OCI-LY7 (cell line): ENCODE results near the gene CSNK2A1. TPM values are rescaled to one million over a fixed set of nuclear protein-coding genes. Genes with fewer than 3 reads are reported as not detected.

Source experiments
- BruUV-seq: library from RNA; stranded (reverse); fragments of 400-500 nt; replicated peaks from 2 replicates; lab custom pipeline; 2021; lab: Mats Ljungman, UMichigan
- CTCF ChIA-PET: fragments of 300-600 bp; sonication (Branson Sonifier 250); formaldehyde crosslinking; loops from one replicate; lab custom pipeline; 2022; ENCODE audit warnings: antibody characterized with exemption; ENCODE audit not compliant: unreplicated experiment; lab: Charles Lee
- POLR2A ChIA-PET: fragments of 300-600 bp; sonication (Branson Sonifier 250); formaldehyde crosslinking; loops from one replicate; lab custom pipeline; 2022; ENCODE audit warnings: antibody characterized with exemption; lab: Charles Lee
- DNase-seq: peaks from one replicate; pipeline ENCODE4 v3.0.0-alpha.2; 2015; ENCODE audit warnings: low spot score
- H2AFZ ChIP-seq: fragments of 200-600 bp; sonication (generic), shearing (Covaris generic); 2 replicates; pipeline ENCODE4 v1.6.1; 2014; ENCODE audit warnings: mild to moderate bottlenecking, antibody characterized with exemption, low read length, moderate library complexity
- H3K27ac ChIP-seq: fragments of 200-600 bp; sonication (generic); 2 replicates; pipeline ENCODE4 v1.5.1; 2014; ENCODE audit warnings: mixed run types, low read depth, mild to moderate bottlenecking, moderate library complexity, low read length, inconsistent platforms; ENCODE audit not compliant: poor library complexity, severe bottlenecking
- H3K36me3 ChIP-seq: fragments of 200-600 bp; sonication (generic); 2 replicates; pipeline ENCODE4 v1.6.1; 2014; ENCODE audit warnings: mild to moderate bottlenecking, antibody characterized with exemption, low read length, moderate library complexity, mixed read lengths; ENCODE audit not compliant: insufficient read depth
- H3K4me1 ChIP-seq: fragments of 200-600 bp; sonication (generic); 2 replicates; pipeline ENCODE4 v1.5.1; 2014; ENCODE audit warnings: mild to moderate bottlenecking, low read length; ENCODE audit not compliant: insufficient read depth, poor library complexity, severe bottlenecking
- H3K4me2 ChIP-seq: fragments of 200-600 bp; sonication (generic); 2 replicates; pipeline ENCODE4 v1.6.1; 2014; ENCODE audit warnings: mild to moderate bottlenecking, low read length
- H3K4me3 ChIP-seq: fragments of 200-600 bp; sonication (generic); 2 replicates; pipeline ENCODE4 v1.5.1; 2014; ENCODE audit warnings: mild to moderate bottlenecking, low read depth, low read length; ENCODE audit not compliant: poor library complexity, severe bottlenecking
- H3K79me2 ChIP-seq: fragments of 200-600 bp; sonication (generic); 2 replicates; pipeline ENCODE4 v1.6.1; 2016; ENCODE audit warnings: low read depth, mild to moderate bottlenecking, low read length, moderate library complexity, mixed read lengths; ENCODE audit not compliant: insufficient read depth
- H3K9me2 ChIP-seq: fragments of 200-600 bp; sonication (generic); 2 replicates; pipeline ENCODE4 v1.6.1; 2016; ENCODE audit warnings: mild to moderate bottlenecking, low read length, mixed read lengths; ENCODE audit not compliant: insufficient read depth
- H3K9me3 ChIP-seq: fragments of 200-600 bp; sonication (generic); 2 replicates; pipeline ENCODE4 v1.6.1; 2014; ENCODE audit warnings: mild to moderate bottlenecking, mixed run types, low read length, mixed read lengths
- H4K20me1 ChIP-seq: fragments of 200-600 bp; sonication (generic); 2 replicates; pipeline ENCODE4 v1.6.1; 2014; ENCODE audit warnings: mild to moderate bottlenecking, antibody characterized with exemption, low read length, moderate library complexity, mixed read lengths; ENCODE audit not compliant: insufficient read depth
- EZH2phosphoT487 ChIP-seq: fragments of 200-600 bp; sonication (generic); IDR thresholded peaks from 2 replicates; pipeline ENCODE4 v1.6.1; 2018; ENCODE audit warnings: low read depth, borderline replicate concordance, mild to moderate bottlenecking, mixed run types, antibody characterized with exemption, low read length, moderate library complexity, mixed read lengths
- intact Hi-C: fragments of 100-400 bp; cut with micrococcal nuclease; formaldehyde crosslinking; loops from one replicate; pipeline ENCODE4 v1.10.0; 2022; ENCODE audit not compliant: unreplicated experiment
- total RNA-seq, 2 experiments: library from RNA; depleted of rRNA in 1 of 2; stranded (reverse); fragments of >200 nt in 1 of 2; shearing (Covaris generic) in 1 of 2; gene quantifications; 2 replicates each; pipeline ENCODE4 v1.2.3, GENCODE V29; 2014 to 2022
- TF ChIP-seq, protein P1 (sequence below): fragments of 200-600 bp; sonication (generic); conservative IDR thresholded peaks from 2 replicates; pipeline ENCODE4 v1.5.1; 2014; ENCODE audit warnings: mild to moderate bottlenecking, antibody characterized with exemption, low read length, moderate library complexity, mixed read lengths

Gene CSNK2A1
- total RNA-seq, 2 experiments from 2014 or later, result 90.8 to 164 TPM

GRCh38 chr20:431012-431904 lies 112.3 kb downstream of the CSNK2A1 start:
- TF ChIP-seq, protein P1, sequence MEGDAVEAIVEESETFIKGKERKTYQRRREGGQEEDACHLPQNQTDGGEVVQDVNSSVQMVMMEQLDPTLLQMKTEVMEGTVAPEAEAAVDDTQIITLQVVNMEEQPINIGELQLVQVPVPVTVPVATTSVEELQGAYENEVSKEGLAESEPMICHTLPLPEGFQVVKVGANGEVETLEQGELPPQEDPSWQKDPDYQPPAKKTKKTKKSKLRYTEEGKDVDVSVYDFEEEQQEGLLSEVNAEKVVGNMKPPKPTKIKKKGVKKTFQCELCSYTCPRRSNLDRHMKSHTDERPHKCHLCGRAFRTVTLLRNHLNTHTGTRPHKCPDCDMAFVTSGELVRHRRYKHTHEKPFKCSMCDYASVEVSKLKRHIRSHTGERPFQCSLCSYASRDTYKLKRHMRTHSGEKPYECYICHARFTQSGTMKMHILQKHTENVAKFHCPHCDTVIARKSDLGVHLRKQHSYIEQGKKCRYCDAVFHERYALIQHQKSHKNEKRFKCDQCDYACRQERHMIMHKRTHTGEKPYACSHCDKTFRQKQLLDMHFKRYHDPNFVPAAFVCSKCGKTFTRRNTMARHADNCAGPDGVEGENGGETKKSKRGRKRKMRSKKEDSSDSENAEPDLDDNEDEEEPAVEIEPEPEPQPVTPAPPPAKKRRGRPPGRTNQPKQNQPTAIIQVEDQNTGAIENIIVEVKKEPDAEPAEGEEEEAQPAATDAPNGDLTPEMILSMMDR, result peak; percentile 86
- TF ChIP-seq EZH2phosphoT487, result no peak
- H3K4me3 ChIP-seq, result no peak overlapping the region
- H2AFZ ChIP-seq, result no peak overlapping the region
- H3K36me3 ChIP-seq, result peaks cover 61% of the 10 kb centered on the region
- intact Hi-C loops, result loop anchor here (1.0 kb wide), 2 partner anchors 22 to 77 kb away; no protein-coding TSS in a partner anchor
- no peak overlapping the region for H3K27ac ChIP-seq
- no peaks in the 10 kb centered on the region for H3K9me3 ChIP-seq
- no peaks in the 10 kb centered on the region for H3K9me2 ChIP-seq
- ChIA-PET POLR2A (interaction anchor here (0.8 kb wide), 1 partner anchor 75 kb away, joined by 3 read pairs; no protein-coding TSS in a partner anchor), CTCF (interaction anchor here (0.6 to 1.0 kb wide), 4 partner anchors 11 to 86 kb away, joined by 3 to 4 read pairs (median 3); no protein-coding TSS in a partner anchor)
- peaks cover 5% of the 10 kb centered on the region for H3K4me1 ChIP-seq
- DNase-seq, result peak; percentile 83
- BruUV-seq, result no TSS peak
- H4K20me1 ChIP-seq, result no peaks in the 10 kb centered on the region
- H3K4me2 ChIP-seq, result no peak overlapping the region
- no peaks in the 10 kb centered on the region for H3K79me2 ChIP-seq

GRCh38 chr20:430091-430999 lies 113.2 kb downstream of the CSNK2A1 start:
- no peaks in the 10 kb centered on the region for H4K20me1 ChIP-seq
- no peak overlapping the region for H3K4me2 ChIP-seq
- no peak overlapping the region for H2AFZ ChIP-seq
- peaks cover 5% of the 10 kb centered on the region for H3K4me1 ChIP-seq
- DNase-seq, result no peak
- intact Hi-C loops, result no loop called here
- CTCF ChIA-PET, result no interaction called here
- H3K79me2 ChIP-seq, result no peaks in the 10 kb centered on the region
- TF ChIP-seq, protein P1, result no peak
- TF ChIP-seq EZH2phosphoT487, result no peak
- BruUV-seq, result no TSS peak
- POLR2A ChIA-PET, result interaction anchor here (1.0 kb wide), 1 partner anchor 53 kb away, joined by 3 read pairs; no protein-coding TSS in a partner anchor
- no peak overlapping the region for H3K4me3 ChIP-seq
- no peaks in the 10 kb centered on the region for H3K9me3 ChIP-seq
- H3K27ac ChIP-seq, result no peak overlapping the region
- H3K36me3 ChIP-seq, result peaks cover 56% of the 10 kb centered on the region
- H3K9me2 ChIP-seq, result no peaks in the 10 kb centered on the region
